Activated CD4-positive, alpha-beta T cell treated with anti-CD3 and anti-CD28 coated beads for 24 hours (primary cell): Measurements from ENCODE around the gene GSTM4.

Source experiments
- DNase-seq, 2 donors: peaks; one replicate each; pipeline ENCODE4 v3.0.0-alpha.2; 2020; ENCODE audit warnings: low read depth in 2 of 2

The GSTM4 gene

DNA sequence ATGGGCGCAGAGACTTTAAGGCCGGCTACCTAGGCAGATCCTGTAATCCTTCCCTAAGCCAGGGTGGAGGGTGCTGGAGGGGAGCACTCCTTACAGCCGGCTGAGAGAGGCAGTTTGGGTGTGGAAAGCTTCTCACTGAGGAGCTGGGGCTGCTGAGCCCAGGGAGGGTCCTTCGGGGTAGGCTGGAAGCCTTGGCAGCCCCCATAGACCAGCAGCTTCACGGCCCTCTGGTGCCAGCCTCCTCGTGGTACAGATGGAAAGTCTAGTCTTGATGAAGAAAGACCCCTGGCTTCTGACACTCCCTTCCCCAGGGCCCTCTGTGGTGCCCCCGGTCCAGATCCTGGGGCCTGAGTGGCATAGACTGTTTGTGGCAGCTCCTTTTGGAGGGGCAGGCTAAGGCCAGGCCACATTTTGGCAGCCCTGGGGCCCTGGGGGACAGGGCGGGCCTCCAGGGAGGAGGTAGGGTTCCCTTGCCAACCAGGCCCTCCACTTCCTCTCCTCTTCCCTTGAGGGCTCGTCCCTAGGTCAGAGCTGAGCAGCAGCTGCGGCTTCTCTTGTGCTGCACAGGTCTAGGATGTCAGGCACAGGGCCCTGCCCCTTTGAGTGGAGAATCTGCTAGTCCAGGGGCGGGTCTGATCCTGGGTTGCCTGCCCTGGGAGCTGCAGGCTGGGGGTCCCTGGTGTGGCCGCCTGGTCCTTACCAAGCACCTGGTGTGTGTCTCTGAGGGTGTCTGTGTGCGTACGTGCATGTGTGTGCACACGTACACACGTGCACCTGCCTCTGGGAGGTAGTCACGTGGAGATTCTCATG lies 31.5 kb upstream of the GSTM4 start:
- DNase-seq = no peak

DNA sequence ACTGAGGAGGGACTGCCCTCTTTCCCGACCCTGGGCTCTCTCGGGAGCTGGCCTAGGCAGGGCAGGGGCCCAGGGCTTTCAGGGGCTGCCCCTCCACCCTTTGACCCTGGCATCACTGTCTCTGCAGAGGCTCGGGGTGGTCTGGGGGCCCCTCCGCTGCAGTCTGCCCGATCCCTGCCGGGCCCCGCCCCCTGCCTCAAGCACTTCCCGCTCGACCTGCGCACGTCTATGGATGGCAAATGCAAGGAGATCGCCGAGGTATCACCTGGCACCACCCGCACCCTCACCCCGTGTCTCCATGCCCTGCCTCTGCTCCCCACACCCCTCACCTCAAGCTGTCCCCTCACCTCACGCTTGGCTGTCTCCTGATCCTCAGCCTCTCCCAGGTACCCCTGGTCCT lies 30.7 kb upstream of the GSTM4 start:
- no peak for DNase-seq

- no peak for DNase-seq
Observed at GRCh38 chr1:109625601-109626560, 30.0 kb upstream of the GSTM4 start.

GRCh38 chr1:109626682-109627408 lies 29.1 kb upstream of the GSTM4 start:
- no peak for DNase-seq

- no peak for DNase-seq
Observed at GRCh38 chr1:109627692-109628399, 28.1 kb upstream of the GSTM4 start.

GRCh38 chr1:109628540-109629321 lies 27.2 kb upstream of the GSTM4 start:
- DNase-seq = no peak

DNA sequence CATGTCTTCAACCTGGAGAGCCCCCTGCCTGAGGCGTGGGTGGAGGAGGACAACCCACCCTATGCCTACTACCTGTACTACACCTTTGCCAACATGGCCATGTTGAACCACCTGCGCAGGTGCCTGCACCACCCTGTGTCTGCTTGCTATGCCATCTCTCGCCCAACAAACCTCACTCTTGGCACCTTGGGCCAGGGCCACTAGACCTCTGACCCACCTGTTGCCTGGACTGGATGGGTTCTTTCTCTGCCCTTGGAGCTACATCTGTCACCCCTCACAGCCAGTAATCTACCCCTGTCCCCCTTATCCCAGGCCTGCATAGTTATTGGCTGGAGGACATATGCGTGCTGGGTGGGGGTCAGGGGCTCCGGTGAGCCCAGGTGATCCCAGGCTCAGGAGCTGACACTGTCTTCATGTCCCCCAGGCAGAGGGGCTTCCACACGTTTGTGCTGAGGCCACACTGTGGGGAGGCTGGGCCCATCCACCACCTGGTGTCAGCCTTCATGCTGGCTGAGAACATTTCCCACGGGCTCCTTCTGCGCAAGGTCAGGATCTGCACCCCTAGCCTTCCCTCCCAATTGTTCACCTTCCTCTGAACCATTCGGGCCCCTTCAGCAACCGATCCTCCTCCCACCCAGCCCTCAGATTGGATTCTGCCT lies 26.4 kb upstream of the GSTM4 start:
- DNase-seq = no peak

GRCh38 chr1:109630081-109630897 lies 25.6 kb upstream of the GSTM4 start:
- peak in 1 of 2 donors; percentile 43 for DNase-seq

DNA sequence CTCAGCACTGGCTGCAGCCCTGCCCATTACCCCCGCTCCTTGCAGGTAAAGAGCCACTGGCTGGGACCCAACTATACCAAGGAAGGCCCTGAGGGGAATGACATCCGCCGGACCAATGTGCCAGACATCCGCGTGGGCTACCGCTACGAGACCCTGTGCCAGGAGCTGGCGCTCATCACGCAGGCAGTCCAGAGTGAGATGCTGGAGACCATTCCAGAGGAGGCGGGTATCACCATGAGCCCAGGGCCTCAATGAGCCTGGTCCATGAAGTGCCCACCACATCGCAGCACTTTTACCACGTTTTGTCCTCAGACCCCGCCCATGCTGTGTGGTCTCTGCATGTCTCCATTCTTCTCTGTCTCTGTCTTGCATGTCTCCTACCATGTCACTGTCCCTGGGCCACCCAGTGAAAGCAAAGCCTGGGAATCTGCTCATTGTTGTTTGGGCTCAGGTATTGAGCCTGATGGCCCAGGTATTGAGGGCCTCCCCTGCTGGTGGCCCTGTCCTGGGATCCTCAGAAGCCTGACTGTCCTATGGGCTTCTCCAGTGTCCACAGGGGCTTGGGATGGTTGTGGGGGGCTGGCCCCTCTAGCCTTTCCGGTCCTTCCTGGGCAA lies 24.9 kb upstream of the GSTM4 start:
- no peak for DNase-seq

GRCh38 chr1:109631513-109632505 lies 24.1 kb upstream of the GSTM4 start:
- DNase-seq = no peak

DNA sequence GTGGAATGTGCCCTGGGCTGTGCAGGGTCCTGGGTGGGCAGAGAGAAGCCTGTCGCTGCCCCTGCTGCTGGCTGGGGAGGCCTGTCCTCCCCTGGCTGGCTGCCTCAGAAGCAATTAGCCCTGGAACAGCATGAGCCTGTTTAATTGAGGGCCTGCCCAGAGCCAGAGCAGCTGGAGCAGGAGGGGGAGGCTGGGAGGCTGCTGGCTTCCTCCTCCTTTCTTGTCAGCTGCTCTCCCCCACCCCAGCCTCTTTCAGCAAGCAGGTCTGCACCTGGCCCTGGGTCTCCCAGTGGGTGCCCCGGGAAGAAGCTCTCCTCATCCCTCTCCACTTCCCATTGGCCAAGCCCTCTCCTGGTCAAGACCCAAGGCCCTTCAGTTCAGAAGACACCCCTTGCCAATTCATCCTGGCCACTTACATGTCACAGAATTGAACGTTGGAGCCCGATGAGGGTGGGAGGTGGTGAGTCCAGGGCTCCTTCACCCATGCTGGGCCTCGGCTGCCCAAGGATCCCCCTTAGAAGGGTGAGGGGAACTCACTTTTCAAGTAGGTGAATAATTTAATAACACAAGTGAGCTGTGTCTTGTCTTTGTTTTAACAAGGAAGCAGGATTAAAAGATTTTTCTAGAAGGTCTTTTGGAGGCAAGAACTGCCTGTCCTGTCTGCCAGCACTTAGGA lies 23.1 kb upstream of the GSTM4 start:
- DNase-seq = no peak

GRCh38 chr1:109634292-109634691 lies 21.6 kb upstream of the GSTM4 start:
- DNase-seq = no peak

DNA sequence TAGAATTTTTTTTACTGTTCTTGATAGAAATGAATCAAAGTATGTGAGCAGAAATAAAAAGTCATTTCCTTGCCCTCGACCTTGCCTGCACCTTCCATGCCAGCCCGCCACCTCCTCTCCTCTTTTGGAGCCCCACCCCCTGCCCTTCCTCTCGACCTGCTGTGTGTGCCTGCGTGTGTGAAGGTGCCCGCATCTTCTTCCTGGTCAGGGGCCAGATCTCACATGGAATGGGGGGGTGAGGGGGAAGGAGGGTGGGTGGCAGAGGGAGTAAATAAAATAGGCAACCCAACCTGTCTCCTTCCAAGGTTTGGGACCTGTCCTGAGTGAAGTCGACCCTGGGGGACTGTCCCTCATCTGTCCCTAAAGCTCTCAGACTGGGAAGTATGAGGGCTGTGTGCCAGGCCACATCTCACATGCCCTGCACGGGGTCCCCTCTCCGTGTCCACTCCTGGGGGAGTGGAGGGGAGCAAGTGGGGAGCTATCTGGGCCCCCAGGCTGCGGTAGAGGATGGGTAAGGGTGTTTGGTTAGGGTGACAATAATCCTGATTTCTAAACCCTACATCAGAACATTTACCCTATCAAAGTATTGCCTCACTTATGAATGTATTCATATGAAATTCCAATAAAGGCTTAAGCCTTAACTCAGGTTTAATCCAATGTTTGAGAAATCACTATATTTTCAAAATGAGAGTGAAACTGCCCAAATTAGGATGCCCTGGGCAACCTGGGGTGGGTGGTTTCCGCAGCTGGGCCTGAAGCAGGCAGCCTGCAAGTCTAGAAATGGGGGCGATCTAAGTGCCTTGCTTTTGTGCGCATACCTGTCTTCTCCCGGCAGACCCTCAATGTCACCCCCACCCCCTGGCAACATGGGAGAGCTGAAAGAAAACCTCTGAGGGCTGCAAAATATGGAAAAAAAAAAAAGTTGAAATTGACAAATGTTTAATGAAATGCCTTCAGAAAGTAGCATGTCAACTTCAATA lies 20.8 kb upstream of the GSTM4 start:
- DNase-seq = no peak

GRCh38 chr1:109635862-109636200 lies 20.1 kb upstream of the GSTM4 start:
- no peak for DNase-seq

- DNase-seq = no peak
Observed at GRCh38 chr1:109636201-109636952, 19.5 kb upstream of the GSTM4 start.
